SK-N-MC (cell line): ENCODE measurements around the gene GCFC2.

ENCODE experiments used
- EZH2 ChIP-seq: fragments of 200-600 bp; sonication (generic); IDR thresholded peaks from one replicate; pipeline ENCODE4 v1.6.1; 2017; ENCODE audit warnings: antibody characterized with exemption
- POLR2AphosphoS5 ChIP-seq: IDR thresholded peaks from 2 replicates; pipeline ENCODE4 v1.6.1; 2012; ENCODE audit warnings: mild to moderate bottlenecking, low read depth, low read length, borderline replicate concordance

GRCh38 chr2:75703589-75704287, 7.0 kb downstream of the GCFC2 start:
- TF ChIP-seq EZH2 (no peak), POLR2AphosphoS5 (no peak)
